ENCODE results near the gene ACTL8.

GRCh38 chr1:17734609-17735008, 20.5 kb upstream of the ACTL8 start:
- TF ChIP-seq, protein P1, sequence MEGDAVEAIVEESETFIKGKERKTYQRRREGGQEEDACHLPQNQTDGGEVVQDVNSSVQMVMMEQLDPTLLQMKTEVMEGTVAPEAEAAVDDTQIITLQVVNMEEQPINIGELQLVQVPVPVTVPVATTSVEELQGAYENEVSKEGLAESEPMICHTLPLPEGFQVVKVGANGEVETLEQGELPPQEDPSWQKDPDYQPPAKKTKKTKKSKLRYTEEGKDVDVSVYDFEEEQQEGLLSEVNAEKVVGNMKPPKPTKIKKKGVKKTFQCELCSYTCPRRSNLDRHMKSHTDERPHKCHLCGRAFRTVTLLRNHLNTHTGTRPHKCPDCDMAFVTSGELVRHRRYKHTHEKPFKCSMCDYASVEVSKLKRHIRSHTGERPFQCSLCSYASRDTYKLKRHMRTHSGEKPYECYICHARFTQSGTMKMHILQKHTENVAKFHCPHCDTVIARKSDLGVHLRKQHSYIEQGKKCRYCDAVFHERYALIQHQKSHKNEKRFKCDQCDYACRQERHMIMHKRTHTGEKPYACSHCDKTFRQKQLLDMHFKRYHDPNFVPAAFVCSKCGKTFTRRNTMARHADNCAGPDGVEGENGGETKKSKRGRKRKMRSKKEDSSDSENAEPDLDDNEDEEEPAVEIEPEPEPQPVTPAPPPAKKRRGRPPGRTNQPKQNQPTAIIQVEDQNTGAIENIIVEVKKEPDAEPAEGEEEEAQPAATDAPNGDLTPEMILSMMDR (IDR thresholded peaks at IDR 0.05; ENCODE audit: low read depth, low read length): no peak
- no peak for TF ChIP-seq EZH2phosphoT487 (IDR thresholded peaks at IDR 0.05; ENCODE audit: low read depth)
